GM15510 (cell line): ENCODE data around the gene CSTA.

Experiments
- POLR2A ChIP-seq: IDR thresholded peaks from 3 replicates; pipeline ENCODE4 v1.6.1; 2011; ENCODE audit warnings: borderline replicate concordance; ENCODE audit not compliant: insufficient read length; ENCODE audit errors: extremely low read depth

CSTA gene

GRCh38 chr3:122313281-122313680 lies 11.8 kb upstream of the CSTA start:
- TF ChIP-seq POLR2A: no peak

GRCh38 chr3:122314228-122314876 lies 10.7 kb upstream of the CSTA start:
- TF ChIP-seq POLR2A: no peak

- TF ChIP-seq POLR2A: no peak
Observed at GRCh38 chr3:122315619-122316018, 9.4 kb upstream of the CSTA start.

GRCh38 chr3:122316368-122316767 lies 8.7 kb upstream of the CSTA start:
- TF ChIP-seq POLR2A: no peak

- no peak for TF ChIP-seq POLR2A
Observed at GRCh38 chr3:122318620-122319019, 6.4 kb upstream of the CSTA start.

- no peak for TF ChIP-seq POLR2A
Observed at GRCh38 chr3:122322095-122323075, 2.7 kb upstream of the CSTA start.

GRCh38 chr3:122325769-122326168 lies 721 bp downstream of the CSTA start:
- TF ChIP-seq POLR2A: no peak

GRCh38 chr3:122331886-122332285 lies 6.8 kb downstream of the CSTA start:
- TF ChIP-seq POLR2A: no peak

- TF ChIP-seq POLR2A: no peak
Observed at GRCh38 chr3:122332551-122332950, 7.5 kb downstream of the CSTA start.

- no peak for TF ChIP-seq POLR2A
Observed at GRCh38 chr3:122342803-122343202, 17.8 kb downstream of the CSTA start.

- TF ChIP-seq POLR2A: no peak
Observed at GRCh38 chr3:122343654-122344053, 18.6 kb downstream of the CSTA start.

GRCh38 chr3:122349171-122349570 lies 24.1 kb downstream of the CSTA start:
- no peak for TF ChIP-seq POLR2A

- TF ChIP-seq POLR2A: no peak
Observed at GRCh38 chr3:122350814-122351418, 25.9 kb downstream of the CSTA start.

- no peak for TF ChIP-seq POLR2A
Observed at GRCh38 chr3:122351612-122352011, 26.6 kb downstream of the CSTA start.

GRCh38 chr3:122353215-122353614 lies 28.2 kb downstream of the CSTA start:
- TF ChIP-seq POLR2A: no peak
